SK-N-SH treated with all-trans-retinoic acid at 6 μM for 48 hours (cell line): ENCODE results near the gene KDM4C.

Experiments used
- CSDC2 ChIP-seq: fragments of 250-450 bp; sonication (Bioruptor Pico); IDR thresholded peaks from 2 replicates; pipeline ENCODE4 v1.5.0; 2020; ENCODE audit warnings: mild to moderate bottlenecking, moderate library complexity
- OSR1 ChIP-seq: fragments of 250-450 bp; sonication (Bioruptor Pico); IDR thresholded peaks from 2 replicates; pipeline ENCODE4 v1.8.0; 2022; ENCODE audit warnings: moderate library complexity, mild to moderate bottlenecking, inconsistent platforms
- TCF4 ChIP-seq: fragments of 250-450 bp; sonication (Bioruptor Pico); IDR thresholded peaks from 2 replicates; pipeline ENCODE4 v1.8.0; 2021; ENCODE audit warnings: mild to moderate bottlenecking, moderate library complexity, borderline replicate concordance
- ZC3H10 ChIP-seq: fragments of 250-450 bp; sonication (Bioruptor Pico); IDR thresholded peaks from 2 replicates; pipeline ENCODE4 v1.5.1; 2021; ENCODE audit warnings: mild to moderate bottlenecking, moderate library complexity

- TF ChIP-seq OSR1 (CRISPR knock-in tag) (no peak), ZC3H10 (CRISPR knock-in tag) (no peak), CSDC2 (CRISPR knock-in tag) (no peak), TCF4 (CRISPR knock-in tag) (no peak)
Measured at GRCh38 chr9:6904371-6904770, 146.6 kb downstream of the KDM4C start.
